Right lobe of liver (tissue), 4 donors: ENCODE measurements around the gene DEPDC4.

Source experiments
- POLR2A ChIP-seq: fragments of 450-650 bp; IDR thresholded peaks from one replicate; pipeline ENCODE4 v1.6.1; 2017; ENCODE audit warnings: antibody characterized with exemption, mild to moderate bottlenecking
- TF ChIP-seq, protein P1 (sequence below), 4 donors: fragments of 200-600 bp in 3 of 4; fragments of 450-650 bp in 1 of 4; IDR thresholded peaks; one replicate each; pipeline versions ENCODE4 v1.5.1 to v1.8.0; 2016 to 2022; ENCODE audit warnings: antibody characterized with exemption in 4 of 4, mild to moderate bottlenecking in 2 of 4
- donor health status: DM: no; HTN: no; CAD: no.
- donor health status: DM: no; HTN: no; CAD: no.
- donor health status: DM: no; HTN: yes; CAD: no.

DNA sequence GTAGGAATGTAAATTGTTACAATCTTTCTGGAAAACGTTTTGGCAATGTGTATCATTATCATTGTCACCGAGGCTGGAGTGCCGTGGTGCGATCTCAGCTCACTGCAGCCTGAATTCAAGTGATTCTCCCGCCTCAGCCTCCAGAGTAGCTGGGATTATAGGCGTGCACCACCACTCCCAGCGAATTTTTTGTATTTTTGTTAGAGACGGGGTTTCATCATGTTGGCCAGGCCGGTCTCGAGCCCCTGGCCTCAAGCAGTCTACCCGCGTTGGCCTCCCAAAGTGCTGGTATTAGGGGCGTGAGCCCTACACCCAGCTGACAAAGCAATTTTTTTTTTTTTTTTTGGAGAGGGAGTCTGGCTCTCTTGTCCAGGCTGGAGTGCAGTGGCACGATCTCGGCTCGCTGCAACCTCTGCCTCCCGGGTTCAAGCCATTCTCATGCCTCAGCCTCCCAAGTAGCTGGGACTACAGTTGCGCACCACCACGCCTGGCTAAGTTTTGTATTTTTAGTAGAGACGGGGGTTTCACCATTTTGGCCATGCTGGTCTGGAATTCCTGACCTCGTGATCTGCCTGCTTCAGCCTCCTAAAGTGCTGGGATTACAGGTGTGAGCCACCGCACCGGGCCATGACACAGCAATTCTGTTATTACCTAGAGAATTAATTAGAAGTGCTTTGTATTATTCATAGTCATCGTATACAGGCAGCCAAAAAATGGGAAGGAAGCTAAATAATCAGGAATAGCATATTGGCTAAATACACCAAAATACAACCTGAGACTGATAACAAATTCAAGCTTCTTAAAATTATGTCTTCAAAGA, 65.1 kb downstream of the DEPDC4 start:
- TF ChIP-seq, protein P1, sequence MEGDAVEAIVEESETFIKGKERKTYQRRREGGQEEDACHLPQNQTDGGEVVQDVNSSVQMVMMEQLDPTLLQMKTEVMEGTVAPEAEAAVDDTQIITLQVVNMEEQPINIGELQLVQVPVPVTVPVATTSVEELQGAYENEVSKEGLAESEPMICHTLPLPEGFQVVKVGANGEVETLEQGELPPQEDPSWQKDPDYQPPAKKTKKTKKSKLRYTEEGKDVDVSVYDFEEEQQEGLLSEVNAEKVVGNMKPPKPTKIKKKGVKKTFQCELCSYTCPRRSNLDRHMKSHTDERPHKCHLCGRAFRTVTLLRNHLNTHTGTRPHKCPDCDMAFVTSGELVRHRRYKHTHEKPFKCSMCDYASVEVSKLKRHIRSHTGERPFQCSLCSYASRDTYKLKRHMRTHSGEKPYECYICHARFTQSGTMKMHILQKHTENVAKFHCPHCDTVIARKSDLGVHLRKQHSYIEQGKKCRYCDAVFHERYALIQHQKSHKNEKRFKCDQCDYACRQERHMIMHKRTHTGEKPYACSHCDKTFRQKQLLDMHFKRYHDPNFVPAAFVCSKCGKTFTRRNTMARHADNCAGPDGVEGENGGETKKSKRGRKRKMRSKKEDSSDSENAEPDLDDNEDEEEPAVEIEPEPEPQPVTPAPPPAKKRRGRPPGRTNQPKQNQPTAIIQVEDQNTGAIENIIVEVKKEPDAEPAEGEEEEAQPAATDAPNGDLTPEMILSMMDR (IDR thresholded peaks at IDR 0.05) = no peak
- no peak for TF ChIP-seq POLR2A
